HTERT RPE-1 (cell line): ENCODE results near the gene CDH8.

Experiments used
- in situ Hi-C: fragments of 300-500 bp; cut with MboI; formaldehyde crosslinking; loops from 4 replicates; pipeline ENCODE4 v1.14.3; 2020; ENCODE audit warnings: low sequenced_read_pairs

CDH8 gene

DNA sequence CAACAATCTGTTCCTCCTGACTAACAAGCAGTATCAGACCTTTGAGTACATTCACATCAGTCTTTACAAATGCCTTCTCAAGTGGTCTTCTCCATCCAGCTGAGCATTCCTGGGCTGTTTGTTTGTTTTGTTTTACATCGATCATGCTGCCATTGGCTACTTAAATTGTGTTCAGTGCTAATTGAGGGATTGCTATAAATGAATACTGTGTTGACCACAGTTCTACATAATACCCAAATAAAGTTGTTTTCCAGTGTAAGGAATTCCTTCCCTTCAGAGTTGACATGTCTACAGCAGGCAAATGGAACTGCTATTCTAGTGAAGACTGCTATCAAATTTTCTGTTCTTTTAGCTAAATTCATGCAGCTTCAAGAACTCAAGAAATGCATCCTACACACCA is 3.2 kb downstream of the CDH8 start:
- in situ Hi-C loops, result no loop called here

GRCh38 chr16:62029947-62030346 is 6.3 kb downstream of the CDH8 start:
- in situ Hi-C loops, result no loop called here

GRCh38 chr16:62022688-62023087 is 13.6 kb downstream of the CDH8 start:
- in situ Hi-C loops, result no loop called here

GRCh38 chr16:62021161-62021581 is 15.1 kb downstream of the CDH8 start:
- in situ Hi-C loops, result no loop called here

DNA sequence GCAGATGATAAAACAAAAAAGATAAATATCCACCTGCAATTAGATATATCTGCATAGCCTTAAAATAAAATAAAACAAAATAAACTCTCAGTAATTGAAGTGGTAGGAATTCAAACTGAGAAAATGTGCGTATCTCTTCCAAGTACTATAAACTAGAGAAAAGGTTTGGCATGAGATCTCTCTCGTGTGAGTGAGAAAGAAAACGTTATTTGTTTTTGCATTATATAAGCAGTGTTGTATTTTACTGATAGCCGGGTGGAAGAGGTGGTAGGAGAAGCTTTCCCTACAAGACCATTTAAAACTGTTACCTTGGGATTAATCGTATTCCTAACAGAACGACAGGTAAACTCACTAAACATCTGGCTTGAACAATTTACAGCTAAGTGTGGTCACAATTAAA is 15.6 kb downstream of the CDH8 start:
- in situ Hi-C loops, result no loop called here

- in situ Hi-C loops, result no loop called here
These were observed 16.4 kb downstream of the CDH8 start for GRCh38 chr16:62019851-62020250.

- in situ Hi-C loops, result no loop called here
These were observed 17.8 kb downstream of the CDH8 start for GRCh38 chr16:62018301-62019060.

DNA sequence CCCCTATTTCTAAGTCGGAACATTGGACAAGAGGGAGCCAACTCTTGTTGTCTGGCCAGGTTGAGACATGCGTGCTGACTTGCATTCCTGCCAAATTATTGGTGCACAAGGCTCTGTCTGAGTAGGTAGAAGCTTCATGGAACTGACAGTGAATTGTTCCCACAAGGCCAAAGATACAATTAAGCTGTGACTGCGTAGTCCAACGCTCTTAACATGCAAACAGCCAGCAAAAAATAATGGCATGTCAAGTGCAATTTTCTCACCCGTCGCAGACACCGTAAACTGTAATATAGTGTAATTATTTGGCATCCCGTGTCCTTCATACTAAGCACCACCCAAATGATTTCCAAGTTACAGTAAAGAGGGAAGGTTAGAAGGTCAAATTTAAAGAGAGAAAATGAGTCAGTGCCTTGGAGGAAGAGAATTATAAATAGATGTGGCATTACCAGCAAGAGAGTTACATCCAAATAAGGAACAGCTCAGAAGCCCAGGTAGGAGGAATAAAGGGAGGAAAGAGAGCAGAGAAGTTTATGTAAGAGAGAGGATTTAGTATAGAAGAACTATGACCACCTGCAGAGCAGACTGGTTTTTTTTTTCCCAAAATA is 21.8 kb downstream of the CDH8 start:
- in situ Hi-C loops, result no loop called here

DNA sequence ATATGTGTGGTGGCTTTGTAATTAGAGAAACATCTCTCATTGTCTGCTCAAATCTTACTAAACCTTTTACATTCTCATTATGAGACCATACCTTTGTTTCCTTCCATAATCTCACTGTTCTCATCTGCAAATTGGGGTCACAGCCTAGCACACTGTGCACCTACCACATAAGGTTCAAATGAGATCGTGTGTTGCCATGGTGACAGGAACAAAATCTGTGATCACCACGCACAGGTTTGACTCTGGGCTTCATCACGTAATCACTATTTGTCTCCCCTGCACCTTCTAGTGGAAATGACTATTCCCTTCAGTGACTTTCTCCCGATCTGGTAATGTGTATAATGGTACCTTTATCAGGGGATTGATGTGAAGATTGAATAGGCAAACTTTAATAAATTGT is 26.1 kb downstream of the CDH8 start:
- in situ Hi-C loops, result no loop called here

DNA sequence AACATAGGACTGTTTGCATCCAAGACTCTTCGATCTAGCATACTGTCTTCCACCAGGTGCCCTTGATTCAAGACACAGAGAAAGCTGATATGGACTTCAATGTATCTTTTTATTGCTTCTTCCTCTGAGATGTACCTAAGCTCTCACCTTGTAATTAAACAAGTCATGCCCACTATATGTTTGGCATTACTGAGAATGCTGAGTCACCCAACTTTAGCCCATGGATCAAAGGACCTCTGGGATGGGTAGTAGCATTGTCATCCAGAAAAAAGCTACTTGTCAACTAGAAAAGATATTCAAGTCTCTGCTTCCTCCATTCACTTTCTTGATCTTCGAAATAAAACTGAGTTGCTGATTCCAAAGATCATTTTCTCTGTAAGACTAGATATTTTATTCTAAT is 37.8 kb downstream of the CDH8 start:
- in situ Hi-C loops, result no loop called here

- in situ Hi-C loops, result no loop called here
These were observed 43.1 kb downstream of the CDH8 start for GRCh38 chr16:61993108-61993507.

DNA sequence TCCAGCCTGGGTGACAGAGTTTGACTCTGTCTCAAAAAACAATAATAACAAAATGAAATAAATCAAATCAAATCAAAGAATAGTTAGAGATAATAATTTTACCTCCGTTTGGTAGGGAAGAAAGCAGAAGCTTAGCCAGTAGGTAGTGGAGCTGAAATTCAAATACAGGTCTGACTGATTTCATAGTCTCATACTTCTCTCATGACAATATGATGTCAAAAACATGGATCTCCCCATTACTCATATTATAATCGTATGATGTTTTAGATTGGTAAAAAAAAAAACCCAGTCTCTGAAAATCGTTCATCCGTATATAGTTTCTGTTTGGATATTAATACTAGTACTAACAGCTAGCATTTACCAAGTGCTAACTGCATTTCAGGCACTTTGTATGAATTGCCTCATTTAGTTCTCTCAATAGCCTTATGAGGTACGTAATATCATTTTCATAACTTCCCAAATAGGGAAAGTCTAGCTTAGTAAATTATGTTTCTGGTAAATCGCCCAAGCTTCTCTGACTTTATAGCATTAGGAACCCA is 48.7 kb downstream of the CDH8 start:
- in situ Hi-C loops, result no loop called here

GRCh38 chr16:61969077-61969382 is 67.2 kb downstream of the CDH8 start:
- in situ Hi-C loops, result no loop called here

DNA sequence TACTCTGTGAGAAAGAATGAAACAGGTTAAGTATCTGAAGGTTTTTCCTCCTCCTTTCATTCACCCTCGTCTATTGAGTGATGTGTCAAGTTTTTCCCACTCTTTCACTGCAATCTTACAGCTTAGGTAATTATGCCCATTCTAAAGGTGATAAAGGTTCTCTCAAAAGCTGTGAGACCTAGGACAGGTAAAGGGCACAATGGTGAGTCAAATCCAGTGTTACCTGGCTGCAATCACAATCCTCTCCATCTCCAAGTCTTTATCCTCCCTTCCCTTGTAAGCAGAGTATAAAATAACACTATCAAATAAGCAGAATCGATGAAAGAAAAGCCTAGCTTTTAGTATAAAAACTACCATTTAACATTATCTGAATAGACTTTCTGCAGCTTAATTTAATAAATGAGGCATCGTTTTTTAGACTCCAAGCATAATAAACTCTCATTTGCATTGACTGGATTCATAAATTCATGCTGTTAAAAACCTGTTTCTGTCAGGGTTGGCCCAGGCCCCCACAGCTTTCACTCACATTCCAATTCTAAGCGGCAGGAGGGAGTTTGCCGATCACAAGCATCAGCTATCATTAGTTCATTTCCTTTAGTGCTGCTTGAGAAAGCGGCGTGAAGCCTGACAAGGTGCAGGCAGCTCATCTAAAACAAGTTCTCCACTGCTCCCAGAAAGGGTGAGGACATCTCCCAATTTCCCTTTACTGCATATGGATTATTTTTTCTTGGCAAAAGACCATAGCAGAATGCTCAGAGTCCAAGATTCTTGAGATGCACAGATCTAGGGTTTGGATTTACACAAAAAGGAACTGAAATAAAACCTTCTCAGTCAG is 67.8 kb downstream of the CDH8 start:
- in situ Hi-C loops, result no loop called here

DNA sequence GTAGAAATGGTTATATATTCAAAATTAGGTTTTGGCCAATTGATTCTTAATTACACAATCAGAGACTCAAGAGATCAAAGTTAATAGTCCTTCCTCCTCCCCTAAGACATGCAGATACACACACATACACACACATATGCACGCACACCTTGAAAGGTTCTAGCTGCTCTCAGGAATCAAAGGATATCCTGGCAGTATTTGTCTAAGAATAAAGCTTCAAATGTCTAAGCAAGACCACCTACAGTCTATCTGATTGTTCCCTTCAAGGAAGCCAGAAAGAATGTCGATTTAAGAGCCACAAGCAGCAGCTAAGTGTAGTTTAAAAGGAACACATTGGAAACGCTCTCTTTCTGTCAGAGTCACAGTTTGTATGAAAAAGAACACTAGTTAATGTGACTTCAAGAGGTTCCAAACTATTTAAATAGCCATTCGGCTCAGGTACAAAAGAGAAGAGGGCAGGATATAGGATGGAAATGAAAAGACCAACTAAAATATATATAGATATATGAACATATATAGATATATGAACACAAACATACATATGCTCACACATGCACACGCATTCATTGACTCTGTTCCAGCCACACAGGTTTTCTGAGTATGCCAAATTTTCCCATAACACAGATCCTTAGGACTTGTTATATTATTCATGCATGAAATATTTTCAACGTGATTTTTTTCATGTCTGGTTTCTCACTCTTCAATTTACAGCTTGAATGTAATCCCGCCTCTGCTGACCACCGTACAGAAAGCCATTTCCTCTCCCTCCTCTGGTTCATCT is 79.0 kb downstream of the CDH8 start:
- in situ Hi-C loops, result no loop called here

DNA sequence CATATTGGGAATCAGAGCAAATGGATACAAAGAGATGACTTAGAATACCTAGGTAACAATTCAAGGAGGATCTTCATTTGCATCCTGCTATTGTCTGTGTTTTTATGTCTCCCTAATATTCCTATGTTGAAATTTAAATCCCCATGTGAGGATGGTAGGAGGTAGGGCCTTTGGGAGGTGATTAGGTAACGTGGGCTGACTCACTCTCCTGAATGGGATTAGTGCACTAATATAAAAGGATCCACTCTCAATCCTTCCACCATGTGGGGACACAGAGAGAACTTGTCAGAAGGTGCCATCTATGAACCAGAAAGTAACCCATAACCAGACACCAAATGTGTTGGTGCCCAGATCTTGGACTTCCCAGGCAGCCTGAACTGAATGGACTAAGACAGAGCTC is 83.4 kb downstream of the CDH8 start:
- in situ Hi-C loops, result no loop called here

DNA sequence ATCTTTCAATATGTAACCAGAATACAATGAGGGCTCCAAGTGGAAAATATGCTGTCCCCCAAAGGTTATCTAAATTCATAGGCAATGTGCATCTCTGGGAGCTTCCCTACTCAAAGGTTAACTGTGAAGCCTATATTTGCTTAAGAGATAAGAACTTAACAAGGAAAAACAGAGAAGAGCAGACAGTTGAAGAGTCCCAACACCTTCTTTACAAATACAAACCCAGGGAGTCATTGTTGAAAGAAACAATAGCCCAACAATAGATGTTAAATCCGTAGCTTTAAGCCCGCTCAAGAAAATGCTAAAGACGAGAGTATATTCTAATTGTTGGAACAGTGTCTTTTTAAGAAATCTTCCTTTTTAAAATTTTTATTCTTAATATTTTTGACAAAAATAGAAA is 87.8 kb downstream of the CDH8 start:
- in situ Hi-C loops, result no loop called here

DNA sequence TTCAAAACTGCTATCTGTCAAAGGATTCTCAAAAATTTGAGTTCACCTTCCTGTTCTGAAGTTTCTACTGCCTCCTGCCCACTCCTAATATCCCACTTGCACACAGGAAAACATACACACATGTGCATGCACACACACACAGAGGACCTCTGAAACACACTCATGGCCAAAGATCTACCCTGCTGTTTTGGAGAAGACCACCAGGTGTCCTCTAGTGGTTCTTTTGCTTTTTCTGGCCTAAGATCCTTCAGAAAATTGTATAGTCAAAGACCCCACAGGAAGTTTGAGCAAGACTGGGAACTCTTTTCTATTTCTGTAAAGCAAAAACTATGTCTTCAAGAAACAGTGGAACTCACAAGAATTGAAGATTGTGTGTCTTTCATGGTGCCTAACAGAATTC is 90.2 kb downstream of the CDH8 start:
- in situ Hi-C loops, result no loop called here

- in situ Hi-C loops, result no loop called here
These were observed 90.7 kb downstream of the CDH8 start for GRCh38 chr16:61945511-61945910.

DNA sequence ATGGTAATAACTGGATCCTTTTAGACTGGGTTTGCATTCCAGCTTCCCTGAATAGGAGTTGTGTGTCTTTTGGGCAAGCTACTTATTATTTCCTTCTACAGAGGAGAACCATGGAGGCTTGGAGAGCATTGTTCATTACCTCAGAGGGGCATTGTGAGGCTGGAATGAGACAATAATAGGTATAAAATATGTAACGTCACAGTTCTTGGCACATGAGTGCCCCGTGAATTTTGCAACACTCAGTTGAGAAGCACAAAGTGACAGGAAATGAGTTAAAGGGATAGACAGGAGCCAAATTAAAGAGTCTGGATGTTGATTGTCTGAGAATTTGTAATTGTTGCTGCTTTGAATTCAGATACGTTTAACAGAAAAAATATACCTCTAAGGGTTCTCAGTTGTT is 92.2 kb downstream of the CDH8 start:
- in situ Hi-C loops, result no loop called here

DNA sequence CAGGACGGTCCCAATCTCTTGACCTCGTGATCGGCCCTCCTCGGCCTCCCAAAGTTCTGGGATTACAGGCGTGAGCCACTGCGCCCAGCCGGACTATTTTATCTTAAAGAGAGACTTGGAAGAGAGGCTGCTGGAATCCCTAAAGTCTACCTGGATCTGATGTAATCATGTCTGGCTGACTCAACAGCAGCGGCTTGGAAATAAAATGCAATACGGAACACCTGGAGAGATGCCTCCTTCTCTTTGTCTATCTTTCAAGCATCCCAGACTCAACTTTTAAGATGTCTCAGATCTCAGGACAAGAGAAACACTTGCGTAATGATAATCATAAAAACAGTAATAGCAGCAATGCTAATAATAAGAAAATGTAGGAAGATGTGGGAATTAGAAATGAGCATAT is 95.6 kb downstream of the CDH8 start:
- in situ Hi-C loops, result no loop called here
